Astrocyte of the cerebellum (primary cell): ENCODE results near the gene WNT10A.

Experiments
- DNase-seq: peaks from one replicate; pipeline ENCODE4 v3.0.0-alpha.2; 2011; ENCODE audit warnings: low read depth
- H3K4me3 ChIP-seq: 2 replicates; pipeline ENCODE4 v1.5.1; 2011; ENCODE audit warnings: mild to moderate bottlenecking, low read depth, low read length, moderate library complexity
- CTCF ChIP-seq: IDR thresholded peaks from 2 replicates; pipeline ENCODE4 v1.5.1; 2012; ENCODE audit warnings: low read length, low read depth, moderate library complexity, mild to moderate bottlenecking; ENCODE audit errors: missing control alignments
- in situ Hi-C: cut with HindIII; loops from 2 replicates; pipeline ENCODE4 v1.10.0; 2017; ENCODE audit warnings: low sequenced_read_pairs

Gene WNT10A

GRCh38 chr2:218861645-218862318, 18.9 kb upstream of the WNT10A start:
- in situ Hi-C loops: no loop called here
- H3K4me3 ChIP-seq: no peak overlapping the region
- no peak for TF ChIP-seq CTCF
- no peak for DNase-seq

DNA sequence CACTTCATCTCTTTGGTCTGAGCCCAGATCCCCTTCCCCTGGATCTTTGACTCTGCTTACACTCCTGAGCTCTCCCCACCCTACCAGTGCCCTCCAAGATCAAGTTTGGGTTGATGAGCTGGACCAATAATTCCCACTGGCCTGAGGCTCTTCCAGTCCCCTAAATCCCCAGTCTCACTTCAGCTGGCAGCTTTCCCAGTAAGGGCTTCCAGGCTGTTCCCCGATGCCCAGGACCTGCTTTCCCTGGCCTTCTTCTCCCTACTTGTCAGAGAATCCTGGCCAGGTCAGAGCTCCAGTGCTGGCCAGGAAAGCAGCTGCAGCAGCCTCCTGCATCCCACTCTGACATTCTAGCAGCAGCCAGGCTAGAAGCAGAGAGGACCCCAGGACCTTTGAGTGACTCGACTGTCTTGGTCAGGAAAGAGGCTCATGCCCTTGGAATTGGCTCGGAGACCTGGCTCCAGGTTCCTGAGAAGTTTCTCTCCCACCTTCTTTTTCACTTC, 17.6 kb upstream of the WNT10A start:
- DNase-seq: no peak
- in situ Hi-C loops: no loop called here
- H3K4me3 ChIP-seq: no peak overlapping the region
- no peak for TF ChIP-seq CTCF

- no peak for DNase-seq
- H3K4me3 ChIP-seq: no peak overlapping the region
- in situ Hi-C loops: no loop called here
- no peak for TF ChIP-seq CTCF
Observed at GRCh38 chr2:218865396-218865795, 15.3 kb upstream of the WNT10A start.

- no peak overlapping the region for H3K4me3 ChIP-seq
- no peak for TF ChIP-seq CTCF
- DNase-seq: no peak
- in situ Hi-C loops: no loop called here
Observed at GRCh38 chr2:218865999-218866398, 14.7 kb upstream of the WNT10A start.

DNA sequence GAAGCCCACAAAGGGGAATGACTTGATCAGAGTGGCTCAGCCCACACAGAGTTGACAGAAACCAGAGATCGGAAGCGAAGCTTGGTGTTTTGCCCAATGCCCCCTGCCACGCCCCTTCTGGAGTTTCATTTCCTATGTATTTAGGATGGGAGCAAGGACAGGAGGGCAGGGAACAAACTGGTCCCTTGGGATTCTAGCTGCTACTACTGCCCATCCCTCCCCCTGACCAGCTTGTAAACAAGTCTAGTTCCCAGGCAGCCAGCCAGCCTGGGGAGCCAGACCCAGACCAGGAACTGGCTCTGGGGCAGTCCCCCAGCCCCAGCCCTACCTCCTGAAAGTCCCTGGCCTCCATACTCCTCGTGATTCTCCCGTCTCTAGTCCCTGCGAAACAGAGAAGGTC, 12.8 kb upstream of the WNT10A start:
- H3K4me3 ChIP-seq: no peak overlapping the region
- no peak for DNase-seq
- in situ Hi-C loops: no loop called here
- no peak for TF ChIP-seq CTCF

DNA sequence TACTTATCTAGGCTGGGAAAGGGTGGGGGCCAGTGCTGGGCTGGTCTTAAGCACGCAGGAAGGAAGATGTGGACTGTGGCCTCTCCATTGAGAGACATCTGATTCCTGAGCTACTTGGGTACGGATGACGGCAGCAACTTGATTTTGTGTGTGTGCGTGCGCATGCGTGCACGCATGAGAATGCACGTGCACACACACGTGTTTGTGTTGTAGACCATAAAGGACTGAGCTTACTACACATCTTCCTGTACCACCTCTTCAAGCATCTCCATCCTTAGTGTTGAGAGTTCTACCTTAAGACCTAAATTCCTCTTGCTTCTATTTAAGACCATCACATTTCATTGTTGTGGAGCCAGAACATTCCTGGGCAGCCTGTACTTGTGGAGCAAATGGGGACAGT, 11.6 kb upstream of the WNT10A start:
- DNase-seq: no peak
- no peak overlapping the region for H3K4me3 ChIP-seq
- in situ Hi-C loops: no loop called here
- TF ChIP-seq CTCF: no peak
